ENCODE data around the gene NXNL1. TPM values are rescaled to one million over a fixed set of nuclear protein-coding genes. Genes with fewer than 3 reads are reported as not detected.
"Not testable (repeated sequence)": the region's sequence is repeated elsewhere in the genome, so short reads cannot be mapped to it uniquely, and the experiment has no call there.

Gene NXNL1
- total RNA-seq, 1 experiment from 2014 or later: not detected

DNA sequence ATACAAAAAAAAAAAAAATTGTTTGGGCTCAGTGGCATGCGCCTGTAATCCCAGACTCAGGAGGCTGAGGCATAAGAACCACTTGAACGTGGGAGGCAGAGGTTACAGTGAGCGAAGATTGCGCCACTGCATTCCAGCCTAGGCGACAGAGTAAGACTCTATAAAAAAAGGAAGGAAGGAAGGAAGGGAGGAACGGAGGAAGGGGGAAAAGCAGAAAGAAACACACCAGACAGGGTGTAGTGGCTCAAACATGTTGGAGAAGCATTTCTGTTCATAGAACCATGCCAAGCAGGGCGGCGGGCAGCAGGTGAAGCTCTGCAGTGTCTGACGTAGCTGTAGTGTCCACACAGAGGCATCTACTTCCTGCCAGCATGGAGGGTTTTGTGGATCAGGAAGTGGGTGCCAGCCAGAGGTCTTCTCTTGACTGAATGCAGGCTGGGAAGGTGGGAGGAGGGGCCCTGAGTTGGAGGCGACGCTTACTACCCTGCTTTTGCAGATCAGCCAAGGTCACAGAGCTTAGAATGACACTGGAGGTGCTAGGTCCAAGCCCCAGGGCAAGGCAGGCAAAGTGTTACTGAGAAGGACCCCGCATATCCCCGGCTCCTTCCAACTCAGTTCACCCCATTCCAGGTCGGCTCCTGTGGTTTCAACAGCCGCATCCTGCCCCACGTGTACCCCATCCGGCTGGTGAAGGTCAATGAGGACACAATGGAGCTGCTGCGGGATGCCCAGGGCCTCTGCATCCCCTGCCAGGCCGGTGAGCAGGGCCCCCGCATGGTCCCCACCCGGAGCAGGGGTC is 39.1 kb upstream of the NXNL1 start (continued):
- TF ChIP-seq, protein P1, sequence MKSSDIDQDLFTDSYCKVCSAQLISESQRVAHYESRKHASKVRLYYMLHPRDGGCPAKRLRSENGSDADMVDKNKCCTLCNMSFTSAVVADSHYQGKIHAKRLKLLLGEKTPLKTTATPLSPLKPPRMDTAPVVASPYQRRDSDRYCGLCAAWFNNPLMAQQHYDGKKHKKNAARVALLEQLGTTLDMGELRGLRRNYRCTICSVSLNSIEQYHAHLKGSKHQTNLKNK (CRISPR knock-in tag; IDR thresholded peaks at IDR 0.05): no peak
- no peak for TF ChIP-seq NR2C2 (CRISPR knock-in tag; IDR thresholded peaks at IDR 0.05)
- TF ChIP-seq ZNF121 (CRISPR knock-in tag; IDR thresholded peaks at IDR 0.05): no peak
- no peak for TF ChIP-seq GABPB1 (CRISPR knock-in tag; IDR thresholded peaks at IDR 0.05)
- no peak for TF ChIP-seq ZNF263 (CRISPR knock-in tag; IDR thresholded peaks at IDR 0.05; ENCODE audit: low read depth)
- TF ChIP-seq ELF4 (CRISPR knock-in tag; IDR thresholded peaks at IDR 0.05; ENCODE audit: low read depth): no peak
- TF ChIP-seq, protein P2, sequence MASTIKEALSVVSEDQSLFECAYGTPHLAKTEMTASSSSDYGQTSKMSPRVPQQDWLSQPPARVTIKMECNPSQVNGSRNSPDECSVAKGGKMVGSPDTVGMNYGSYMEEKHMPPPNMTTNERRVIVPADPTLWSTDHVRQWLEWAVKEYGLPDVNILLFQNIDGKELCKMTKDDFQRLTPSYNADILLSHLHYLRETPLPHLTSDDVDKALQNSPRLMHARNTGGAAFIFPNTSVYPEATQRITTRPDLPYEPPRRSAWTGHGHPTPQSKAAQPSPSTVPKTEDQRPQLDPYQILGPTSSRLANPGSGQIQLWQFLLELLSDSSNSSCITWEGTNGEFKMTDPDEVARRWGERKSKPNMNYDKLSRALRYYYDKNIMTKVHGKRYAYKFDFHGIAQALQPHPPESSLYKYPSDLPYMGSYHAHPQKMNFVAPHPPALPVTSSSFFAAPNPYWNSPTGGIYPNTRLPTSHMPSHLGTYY (CRISPR knock-in tag; IDR thresholded peaks at IDR 0.05): no peak
- TF ChIP-seq, protein P3, sequence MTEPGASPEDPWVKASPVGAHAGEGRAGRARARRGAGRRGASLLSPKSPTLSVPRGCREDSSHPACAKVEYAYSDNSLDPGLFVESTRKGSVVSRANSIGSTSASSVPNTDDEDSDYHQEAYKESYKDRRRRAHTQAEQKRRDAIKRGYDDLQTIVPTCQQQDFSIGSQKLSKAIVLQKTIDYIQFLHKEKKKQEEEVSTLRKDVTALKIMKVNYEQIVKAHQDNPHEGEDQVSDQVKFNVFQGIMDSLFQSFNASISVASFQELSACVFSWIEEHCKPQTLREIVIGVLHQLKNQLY (CRISPR knock-in tag; IDR thresholded peaks at IDR 0.05): no peak

DNA sequence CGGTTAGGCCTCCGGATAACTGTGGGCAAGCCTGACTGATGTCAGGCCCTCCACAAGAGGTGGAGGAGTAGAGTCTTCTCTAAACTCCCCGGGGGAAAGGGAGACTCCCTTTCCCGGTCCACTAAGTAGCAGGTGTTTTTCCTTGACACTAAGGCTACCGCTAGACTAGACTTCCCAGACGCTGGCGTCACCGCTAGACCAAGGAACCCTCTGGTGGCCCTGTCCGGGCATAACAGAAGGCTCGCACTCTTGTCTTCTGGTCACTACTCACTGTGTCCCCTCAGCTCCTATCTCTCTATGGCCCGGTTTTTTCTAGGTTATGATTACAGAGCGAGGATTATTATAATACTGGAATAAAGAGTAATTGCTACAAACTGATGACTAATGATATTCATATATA is 38.3 kb upstream of the NXNL1 start:
- H3K4me3 Mint-ChIP-seq; POLR2A ChIA-PET; ATAC-seq; H3K27ac Mint-ChIP-seq; DNase-seq (ENCODE audit: low spot score); H3K36me3 Mint-ChIP-seq; H3K9me3 Mint-ChIP-seq: not testable (repeated sequence)
- CTCF ChIA-PET: interaction anchor here (0.6 to 4.1 kb wide), 5 partner anchors 10 to 360 kb away, joined by 3 to 43 read pairs (median 4); partner anchors contain the start of genes PGLS and RPL18A
- peaks cover 16% of the 10 kb centered on the region for H3K4me1 Mint-ChIP-seq
- peaks cover 21% of the 10 kb centered on the region for H3K27me3 Mint-ChIP-seq (ENCODE audit: low read depth)

DNA sequence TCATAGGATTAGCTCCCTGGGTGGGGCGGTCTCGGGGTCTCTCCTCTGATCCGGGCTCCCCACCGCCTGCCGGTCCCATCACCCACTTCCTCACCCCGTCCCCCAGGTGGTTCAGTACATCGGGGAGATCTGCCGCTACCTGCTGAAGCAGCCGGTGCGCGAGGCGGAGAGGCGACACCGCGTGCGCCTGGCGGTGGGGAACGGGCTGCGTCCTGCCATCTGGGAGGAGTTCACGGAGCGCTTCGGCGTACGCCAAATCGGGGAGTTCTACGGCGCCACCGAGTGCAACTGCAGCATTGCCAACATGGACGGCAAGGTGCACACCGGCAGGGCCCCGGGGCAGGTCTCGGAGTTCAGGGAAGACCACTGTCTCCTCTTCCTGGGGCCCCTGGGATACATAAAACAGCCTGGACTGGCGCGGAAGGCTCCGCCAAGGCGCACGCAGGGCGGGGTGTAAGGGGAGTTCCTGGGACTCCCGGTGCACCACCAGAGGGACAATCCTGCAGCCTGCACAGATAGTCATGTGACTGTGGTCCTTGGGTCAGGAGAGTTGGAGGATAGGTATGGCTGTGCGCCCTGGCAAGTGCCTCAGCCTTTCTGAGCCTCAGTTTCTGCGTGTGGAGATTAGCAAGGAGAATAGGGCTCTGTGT is 36.5 kb upstream of the NXNL1 start:
- Mint-ChIP-seq H3K9me3 (no peaks in the 10 kb centered on the region), H3K27ac (peak overlapping the region; percentile 79; the same call in 1 of the 2 replicates), H3K4me3 (peak overlapping the region; percentile 74), H3K4me1 (peaks cover 16% of the 10 kb centered on the region), H3K36me3 (no peaks in the 10 kb centered on the region), H3K27me3 (ENCODE audit: low read depth) (peaks cover 23% of the 10 kb centered on the region)
- ChIA-PET POLR2A (interaction anchor here (0.6 kb wide), 1 partner anchor 162 kb away, joined by 4 read pairs; the partner anchor contains the start of gene ANO8), CTCF (interaction anchor here (0.8 to 4.1 kb wide), 19 partner anchors 8 to 435 kb away, joined by 3 to 84 read pairs (median 7); partner anchors contain the start of genes CCDC124, PGLS and TMEM221)
- ATAC-seq (peak; percentile 51), DNase-seq (ENCODE audit: low spot score) (peak; percentile 60)
- TF ChIP-seq RELA (CRISPR knock-in tag; IDR thresholded peaks at IDR 0.05; ENCODE audit: borderline replicate concordance) (0 out of 2 replicates have a peak, but pooled peaks have one; percentile 76), IRF2 (CRISPR knock-in tag; IDR thresholded peaks at IDR 0.05; ENCODE audit: borderline replicate concordance, low read depth) (no peak), CBFB (CRISPR knock-in tag; IDR thresholded peaks at IDR 0.05; ENCODE audit: low read depth) (no peak), JUN (CRISPR knock-in tag; IDR thresholded peaks at IDR 0.05) (no peak), TCF7 (CRISPR knock-in tag; IDR thresholded peaks at IDR 0.05; ENCODE audit: low read depth) (no peak), ZNF423 (CRISPR knock-in tag; IDR thresholded peaks at IDR 0.05) (no peak), SP1 (CRISPR knock-in tag; conservative IDR thresholded peaks at IDR 0.05) (no peak), JAZF1 (CRISPR knock-in tag; IDR thresholded peaks at IDR 0.05) (no peak)
- TF ChIP-seq, protein P4, sequence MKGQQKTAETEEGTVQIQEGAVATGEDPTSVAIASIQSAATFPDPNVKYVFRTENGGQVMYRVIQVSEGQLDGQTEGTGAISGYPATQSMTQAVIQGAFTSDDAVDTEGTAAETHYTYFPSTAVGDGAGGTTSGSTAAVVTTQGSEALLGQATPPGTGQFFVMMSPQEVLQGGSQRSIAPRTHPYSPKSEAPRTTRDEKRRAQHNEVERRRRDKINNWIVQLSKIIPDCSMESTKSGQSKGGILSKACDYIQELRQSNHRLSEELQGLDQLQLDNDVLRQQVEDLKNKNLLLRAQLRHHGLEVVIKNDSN (CRISPR knock-in tag; IDR thresholded peaks at IDR 0.05): peak; percentile 77
- TF ChIP-seq, protein P5, sequence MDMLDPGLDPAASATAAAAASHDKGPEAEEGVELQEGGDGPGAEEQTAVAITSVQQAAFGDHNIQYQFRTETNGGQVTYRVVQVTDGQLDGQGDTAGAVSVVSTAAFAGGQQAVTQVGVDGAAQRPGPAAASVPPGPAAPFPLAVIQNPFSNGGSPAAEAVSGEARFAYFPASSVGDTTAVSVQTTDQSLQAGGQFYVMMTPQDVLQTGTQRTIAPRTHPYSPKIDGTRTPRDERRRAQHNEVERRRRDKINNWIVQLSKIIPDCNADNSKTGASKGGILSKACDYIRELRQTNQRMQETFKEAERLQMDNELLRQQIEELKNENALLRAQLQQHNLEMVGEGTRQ (CRISPR knock-in tag; IDR thresholded peaks at IDR 0.05): peak; percentile 84
- TF ChIP-seq, protein P6, sequence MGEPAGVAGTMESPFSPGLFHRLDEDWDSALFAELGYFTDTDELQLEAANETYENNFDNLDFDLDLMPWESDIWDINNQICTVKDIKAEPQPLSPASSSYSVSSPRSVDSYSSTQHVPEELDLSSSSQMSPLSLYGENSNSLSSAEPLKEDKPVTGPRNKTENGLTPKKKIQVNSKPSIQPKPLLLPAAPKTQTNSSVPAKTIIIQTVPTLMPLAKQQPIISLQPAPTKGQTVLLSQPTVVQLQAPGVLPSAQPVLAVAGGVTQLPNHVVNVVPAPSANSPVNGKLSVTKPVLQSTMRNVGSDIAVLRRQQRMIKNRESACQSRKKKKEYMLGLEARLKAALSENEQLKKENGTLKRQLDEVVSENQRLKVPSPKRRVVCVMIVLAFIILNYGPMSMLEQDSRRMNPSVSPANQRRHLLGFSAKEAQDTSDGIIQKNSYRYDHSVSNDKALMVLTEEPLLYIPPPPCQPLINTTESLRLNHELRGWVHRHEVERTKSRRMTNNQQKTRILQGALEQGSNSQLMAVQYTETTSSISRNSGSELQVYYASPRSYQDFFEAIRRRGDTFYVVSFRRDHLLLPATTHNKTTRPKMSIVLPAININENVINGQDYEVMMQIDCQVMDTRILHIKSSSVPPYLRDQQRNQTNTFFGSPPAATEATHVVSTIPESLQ (CRISPR knock-in tag; IDR thresholded peaks at IDR 0.05): no peak
- TF ChIP-seq, protein P7, sequence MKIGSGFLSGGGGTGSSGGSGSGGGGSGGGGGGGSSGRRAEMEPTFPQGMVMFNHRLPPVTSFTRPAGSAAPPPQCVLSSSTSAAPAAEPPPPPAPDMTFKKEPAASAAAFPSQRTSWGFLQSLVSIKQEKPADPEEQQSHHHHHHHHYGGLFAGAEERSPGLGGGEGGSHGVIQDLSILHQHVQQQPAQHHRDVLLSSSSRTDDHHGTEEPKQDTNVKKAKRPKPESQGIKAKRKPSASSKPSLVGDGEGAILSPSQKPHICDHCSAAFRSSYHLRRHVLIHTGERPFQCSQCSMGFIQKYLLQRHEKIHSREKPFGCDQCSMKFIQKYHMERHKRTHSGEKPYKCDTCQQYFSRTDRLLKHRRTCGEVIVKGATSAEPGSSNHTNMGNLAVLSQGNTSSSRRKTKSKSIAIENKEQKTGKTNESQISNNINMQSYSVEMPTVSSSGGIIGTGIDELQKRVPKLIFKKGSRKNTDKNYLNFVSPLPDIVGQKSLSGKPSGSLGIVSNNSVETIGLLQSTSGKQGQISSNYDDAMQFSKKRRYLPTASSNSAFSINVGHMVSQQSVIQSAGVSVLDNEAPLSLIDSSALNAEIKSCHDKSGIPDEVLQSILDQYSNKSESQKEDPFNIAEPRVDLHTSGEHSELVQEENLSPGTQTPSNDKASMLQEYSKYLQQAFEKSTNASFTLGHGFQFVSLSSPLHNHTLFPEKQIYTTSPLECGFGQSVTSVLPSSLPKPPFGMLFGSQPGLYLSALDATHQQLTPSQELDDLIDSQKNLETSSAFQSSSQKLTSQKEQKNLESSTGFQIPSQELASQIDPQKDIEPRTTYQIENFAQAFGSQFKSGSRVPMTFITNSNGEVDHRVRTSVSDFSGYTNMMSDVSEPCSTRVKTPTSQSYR (CRISPR knock-in tag; IDR thresholded peaks at IDR 0.05): no peak
- TF ChIP-seq, protein P8, sequence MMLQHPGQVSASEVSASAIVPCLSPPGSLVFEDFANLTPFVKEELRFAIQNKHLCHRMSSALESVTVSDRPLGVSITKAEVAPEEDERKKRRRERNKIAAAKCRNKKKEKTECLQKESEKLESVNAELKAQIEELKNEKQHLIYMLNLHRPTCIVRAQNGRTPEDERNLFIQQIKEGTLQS (CRISPR knock-in tag; conservative IDR thresholded peaks at IDR 0.05): no peak
